Transverse colon (tissue), 4 donors: Measurements from ENCODE around the gene SBNO2.

Experiments used
- CTCF ChIP-seq, 5 experiments: fragments of 200-600 bp in 3 of 5; fragments of 450-650 bp in 2 of 5; sonication (generic) in 3 of 5; IDR thresholded peaks; 1 replicate in 2 of 5; 2 replicates in 3 of 5; pipeline ENCODE4 v1.5.1; 2016 to 2017; ENCODE audit warnings: antibody characterized with exemption in 5 of 5, inconsistent platforms in 3 of 5, mild to moderate bottlenecking in 2 of 5, moderate library complexity in 1 of 5
- EP300 ChIP-seq: sonication (generic); formaldehyde crosslinking; IDR thresholded peaks from one replicate; pipeline ENCODE4 v1.6.1; 2017; ENCODE audit warnings: antibody characterized with exemption, low read depth
- POLR2AphosphoS5 ChIP-seq, 3 donors: sonication (generic); formaldehyde crosslinking; IDR thresholded peaks; one replicate each; pipeline ENCODE4 v1.6.1; 2016; ENCODE audit warnings: antibody characterized with exemption in 3 of 3

- TF ChIP-seq CTCF (IDR thresholded peaks at IDR 0.05) (no peak), EP300 (no peak), POLR2AphosphoS5 (IDR thresholded peaks at IDR 0.05) (no peak)
These were observed 29.3 kb downstream of the SBNO2 start for GRCh38 chr19:1144741-1145140.
